NCI-H510A (cell line): ENCODE results near the gene ALDH4A1.
"Not testable (repeated sequence)": the region's sequence is repeated elsewhere in the genome, so short reads cannot be mapped to it uniquely, and the experiment has no call there.

Experiments
- DNase-seq: peaks from one replicate; lab custom pipeline; 2025; lab: John Stamatoyannopoulos, UW

Gene ALDH4A1

GRCh38 chr1:18854331-18855025 lies 47.9 kb downstream of the ALDH4A1 start:
- DNase-seq, result no peak

GRCh38 chr1:18852501-18852900 lies 49.9 kb downstream of the ALDH4A1 start:
- no peak for DNase-seq

GRCh38 chr1:18849261-18849711 lies 53.1 kb downstream of the ALDH4A1 start:
- DNase-seq, result no peak

- DNase-seq, result not testable (repeated sequence)
Measured at GRCh38 chr1:18847723-18848122, 54.6 kb downstream of the ALDH4A1 start.

- DNase-seq, result no peak
Measured at GRCh38 chr1:18840145-18840544, 62.2 kb downstream of the ALDH4A1 start.

- DNase-seq, result no peak
Measured at GRCh38 chr1:18836654-18837053, 65.7 kb downstream of the ALDH4A1 start.

- DNase-seq, result not testable (repeated sequence)
Measured at GRCh38 chr1:18832319-18832718, 70.0 kb downstream of the ALDH4A1 start.

- no peak for DNase-seq
Measured at GRCh38 chr1:18831656-18832055, 70.7 kb downstream of the ALDH4A1 start.

- DNase-seq, result no peak
Measured at GRCh38 chr1:18830596-18830995, 71.8 kb downstream of the ALDH4A1 start.

- DNase-seq, result no peak
Measured at GRCh38 chr1:18829671-18830070, 72.7 kb downstream of the ALDH4A1 start.

GRCh38 chr1:18828224-18828623 lies 74.1 kb downstream of the ALDH4A1 start:
- DNase-seq, result no peak

GRCh38 chr1:18823438-18823837 lies 78.9 kb downstream of the ALDH4A1 start:
- no peak for DNase-seq
